Upper lobe of left lung (tissue), 6 donors: ENCODE data around the gene DARS2. TPM values are rescaled to one million over a fixed set of nuclear protein-coding genes. Genes with fewer than 3 reads are reported as not detected.
"Not testable (repeated sequence)": the region's sequence is repeated elsewhere in the genome, so short reads cannot be mapped to it uniquely, and the experiment has no call there.

Experiments
- ATAC-seq, 2 donors: fragments of 200-7000 bp; cut with Tn5 transposase; one replicate each; pipeline ENCODE4 v1.9.1; 2022; ENCODE audit warnings: mild to moderate bottlenecking in 2 of 2, moderate library complexity in 2 of 2; ENCODE audit not compliant: low FRiP score in 2 of 2
- DNase-seq, 2 donors: peaks; one replicate each; pipeline ENCODE4 v3.0.0-alpha.2; 2019 to 2020
- H3K27ac ChIP-seq, 4 donors: fragments of 200-600 bp; sonication (generic); one replicate each; pipeline ENCODE4 v1.5.1; 2016 to 2019
- H3K27me3 ChIP-seq, 4 donors: fragments of 200-600 bp; sonication (generic); one replicate each; pipeline ENCODE4 v1.5.1; 2017 to 2019
- H3K36me3 ChIP-seq, 4 donors: fragments of 200-600 bp; sonication (generic); one replicate each; pipeline ENCODE4 v1.5.1; 2016 to 2019
- H3K4me1 ChIP-seq, 4 donors: fragments of 200-600 bp; sonication (generic); one replicate each; pipeline ENCODE4 v1.5.1; 2018 to 2019
- H3K4me3 ChIP-seq, 4 donors: fragments of 200-600 bp; sonication (generic); one replicate each; pipeline ENCODE4 v1.5.1; 2017 to 2019; ENCODE audit warnings: mild to moderate bottlenecking in 2 of 4, moderate library complexity in 1 of 4
- H3K9me3 ChIP-seq, 4 donors: fragments of 200-600 bp; sonication (generic); one replicate each; pipeline ENCODE4 v1.5.1; 2018 to 2019
- EP300 ChIP-seq, 4 donors: sonication (generic); formaldehyde crosslinking; IDR thresholded peaks; one replicate each; pipeline ENCODE4 v1.5.1; 2017; ENCODE audit warnings: antibody characterized with exemption in 4 of 4, control low read depth in 2 of 4
- POLR2A ChIP-seq, 4 donors: fragments of 450-650 bp; IDR thresholded peaks; one replicate each; pipeline ENCODE4 v1.5.1; 2016 to 2017; ENCODE audit warnings: antibody characterized with exemption in 4 of 4, mild to moderate bottlenecking in 2 of 4
- POLR2AphosphoS5 ChIP-seq, 2 donors: sonication (generic); formaldehyde crosslinking; IDR thresholded peaks; one replicate each; pipeline ENCODE4 v1.5.1; 2017; ENCODE audit warnings: antibody characterized with exemption in 2 of 2
- WGBS, 2 donors: methylation state at CpG; one replicate each; pipeline ENCODE4 v1.1.5; 2017 to 2018; 5-methylcytosine and 5-hydroxymethylcytosine counted together
- total RNA-seq, 6 donors: library from RNA; depleted of rRNA in 4 of 6; stranded (reverse); fragments of >200 nt in 4 of 6; gene quantifications; one replicate each; pipeline versions ENCODE4 v1.1.0 to v1.2.1, GENCODE V29; 2016 to 2021
- TF ChIP-seq, protein P1 (sequence below), 6 experiments: fragments of 450-650 bp in 4 of 6; fragments of 200-600 bp in 2 of 6; sonication (generic) in 2 of 6; IDR thresholded peaks; one replicate each; pipeline ENCODE4 v1.5.1; 2016 to 2019; ENCODE audit warnings: antibody characterized with exemption in 6 of 6
- donor health status: DM: no; HTN: no; CAD: no; lungs with moderate emphysema.
- donor health status: DM: no; HTN: yes; CAD: no; lungs with severe emphysema.

DARS2 gene
- total RNA-seq, 6 donors from 2014 or later, result 7.3 to 19.1 (median 12.5) TPM

DNA sequence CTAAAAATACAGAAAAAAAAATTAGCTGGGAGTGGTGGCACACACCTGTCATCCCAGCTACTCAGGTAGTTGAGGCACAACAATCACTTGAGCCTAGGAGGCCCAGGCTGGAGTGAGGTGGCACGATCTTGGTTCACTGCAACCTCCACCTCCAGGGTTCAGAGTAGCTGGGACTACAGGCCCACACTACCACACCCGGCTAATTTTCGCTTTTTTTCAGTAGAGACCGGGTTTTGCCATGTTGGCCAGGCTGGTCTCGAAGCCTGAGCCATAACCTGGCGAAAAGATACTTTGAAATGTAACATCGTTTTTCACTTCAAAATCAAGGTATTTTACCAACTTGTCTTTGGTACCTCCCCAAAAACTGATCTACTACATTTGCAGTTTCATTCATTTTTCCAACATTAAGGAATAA, 37.3 kb downstream of the DARS2 start:
- H3K4me1 ChIP-seq, result peaks cover 11 to 20% (median 17%) of the 10 kb centered on the region in 4 donors
- no peaks in the 10 kb centered on the region for H3K9me3 ChIP-seq
- no peaks in the 10 kb centered on the region for H3K27me3 ChIP-seq
- DNase-seq (no peak), ATAC-seq (no peak)
- TF ChIP-seq, protein P1, sequence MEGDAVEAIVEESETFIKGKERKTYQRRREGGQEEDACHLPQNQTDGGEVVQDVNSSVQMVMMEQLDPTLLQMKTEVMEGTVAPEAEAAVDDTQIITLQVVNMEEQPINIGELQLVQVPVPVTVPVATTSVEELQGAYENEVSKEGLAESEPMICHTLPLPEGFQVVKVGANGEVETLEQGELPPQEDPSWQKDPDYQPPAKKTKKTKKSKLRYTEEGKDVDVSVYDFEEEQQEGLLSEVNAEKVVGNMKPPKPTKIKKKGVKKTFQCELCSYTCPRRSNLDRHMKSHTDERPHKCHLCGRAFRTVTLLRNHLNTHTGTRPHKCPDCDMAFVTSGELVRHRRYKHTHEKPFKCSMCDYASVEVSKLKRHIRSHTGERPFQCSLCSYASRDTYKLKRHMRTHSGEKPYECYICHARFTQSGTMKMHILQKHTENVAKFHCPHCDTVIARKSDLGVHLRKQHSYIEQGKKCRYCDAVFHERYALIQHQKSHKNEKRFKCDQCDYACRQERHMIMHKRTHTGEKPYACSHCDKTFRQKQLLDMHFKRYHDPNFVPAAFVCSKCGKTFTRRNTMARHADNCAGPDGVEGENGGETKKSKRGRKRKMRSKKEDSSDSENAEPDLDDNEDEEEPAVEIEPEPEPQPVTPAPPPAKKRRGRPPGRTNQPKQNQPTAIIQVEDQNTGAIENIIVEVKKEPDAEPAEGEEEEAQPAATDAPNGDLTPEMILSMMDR (IDR thresholded peaks at IDR 0.05), result no peak
- H3K36me3 ChIP-seq, result peaks cover 15 to 99% (median 34%) of the 10 kb centered on the region in 4 donors
- no peak overlapping the region for H3K27ac ChIP-seq
- no peak overlapping the region for H3K4me3 ChIP-seq
- WGBS, 2 donors, result 93 to 97% methylated on average over 7 of the region's 7 CpGs

DNA sequence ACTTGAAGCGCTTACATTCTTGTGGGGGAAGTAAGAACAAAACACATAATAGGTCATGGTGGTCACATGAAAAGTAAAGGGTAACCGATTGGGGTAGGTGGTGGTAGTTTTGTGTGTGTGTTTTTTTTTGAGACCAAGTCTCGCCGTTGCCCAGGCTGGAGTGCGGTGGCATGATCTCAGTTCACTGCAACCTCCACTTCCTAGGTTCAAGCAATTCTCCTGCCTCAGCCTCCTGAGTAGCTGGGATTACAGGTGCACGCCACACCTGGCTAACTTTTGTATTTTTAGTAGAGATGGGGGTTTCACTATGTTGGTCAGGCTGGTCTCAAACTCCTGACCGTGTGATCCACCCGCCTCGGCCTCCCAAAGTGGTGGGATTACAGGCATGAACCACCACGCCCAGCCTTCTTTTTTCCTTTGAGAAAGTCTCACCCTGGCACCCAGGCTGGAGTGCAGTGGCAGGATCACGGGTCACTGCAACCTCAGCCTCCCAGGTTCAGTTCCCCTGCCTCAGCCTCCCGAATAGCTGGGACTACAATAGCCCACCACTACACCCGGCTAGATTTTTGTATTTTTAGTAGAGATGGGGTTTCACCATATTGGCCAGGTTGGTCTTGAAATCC, 37.8 kb downstream of the DARS2 start:
- WGBS, 2 donors, result 87 to 90% methylated on average over 13 of the region's 13 CpGs
- not testable (repeated sequence) for H3K9me3 ChIP-seq, H3K27me3 ChIP-seq, H3K4me3 ChIP-seq, DNase-seq, ATAC-seq, H3K27ac ChIP-seq
- Histone ChIP-seq H3K4me1 (peaks cover 15 to 26% (median 21%) of the 10 kb centered on the region in 4 donors), H3K36me3 (peaks cover 15 to 95% (median 34%) of the 10 kb centered on the region in 4 donors)

DNA sequence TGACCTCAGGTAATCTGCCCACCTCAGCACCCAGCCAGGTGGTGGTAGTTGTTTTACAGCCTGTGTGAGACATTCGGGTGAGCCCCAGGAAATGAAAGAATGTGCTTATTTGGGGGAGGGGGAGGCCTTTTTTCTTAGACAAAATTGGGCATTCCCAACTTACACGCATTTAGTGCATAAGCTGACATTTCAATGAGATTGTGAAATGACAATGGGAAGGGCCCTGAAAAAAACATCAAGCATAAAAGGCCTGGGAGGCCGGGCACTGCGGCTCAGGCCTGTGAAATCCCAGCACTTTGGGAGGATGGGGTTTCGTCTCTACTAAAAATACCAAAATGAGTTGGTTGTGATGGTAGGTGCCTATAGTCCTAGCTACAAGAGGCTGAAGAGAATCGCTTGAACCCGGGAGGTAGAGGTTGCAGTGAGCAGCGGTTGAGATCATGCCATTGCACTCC, 38.3 kb downstream of the DARS2 start:
- 65 to 86% methylated on average over 8 of the region's 8 CpGs for WGBS, 2 donors
- no peaks in the 10 kb centered on the region for H3K27me3 ChIP-seq
- H3K4me1 ChIP-seq, result peaks cover 15 to 26% (median 21%) of the 10 kb centered on the region in 4 donors
- peaks cover 15 to 89% (median 31%) of the 10 kb centered on the region in 4 donors for H3K36me3 ChIP-seq
- ATAC-seq, result no peak
- no peaks in the 10 kb centered on the region for H3K9me3 ChIP-seq
- DNase-seq, result no peak
- H3K27ac ChIP-seq, result no peak overlapping the region
- no peak for TF ChIP-seq POLR2A (IDR thresholded peaks at IDR 0.05)
- TF ChIP-seq, protein P1 (IDR thresholded peaks at IDR 0.05), result no peak
- TF ChIP-seq EP300 (IDR thresholded peaks at IDR 0.05), result no peak
- TF ChIP-seq POLR2AphosphoS5 (IDR thresholded peaks at IDR 0.05), result no peak
- H3K4me3 ChIP-seq, result no peak overlapping the region

DNA sequence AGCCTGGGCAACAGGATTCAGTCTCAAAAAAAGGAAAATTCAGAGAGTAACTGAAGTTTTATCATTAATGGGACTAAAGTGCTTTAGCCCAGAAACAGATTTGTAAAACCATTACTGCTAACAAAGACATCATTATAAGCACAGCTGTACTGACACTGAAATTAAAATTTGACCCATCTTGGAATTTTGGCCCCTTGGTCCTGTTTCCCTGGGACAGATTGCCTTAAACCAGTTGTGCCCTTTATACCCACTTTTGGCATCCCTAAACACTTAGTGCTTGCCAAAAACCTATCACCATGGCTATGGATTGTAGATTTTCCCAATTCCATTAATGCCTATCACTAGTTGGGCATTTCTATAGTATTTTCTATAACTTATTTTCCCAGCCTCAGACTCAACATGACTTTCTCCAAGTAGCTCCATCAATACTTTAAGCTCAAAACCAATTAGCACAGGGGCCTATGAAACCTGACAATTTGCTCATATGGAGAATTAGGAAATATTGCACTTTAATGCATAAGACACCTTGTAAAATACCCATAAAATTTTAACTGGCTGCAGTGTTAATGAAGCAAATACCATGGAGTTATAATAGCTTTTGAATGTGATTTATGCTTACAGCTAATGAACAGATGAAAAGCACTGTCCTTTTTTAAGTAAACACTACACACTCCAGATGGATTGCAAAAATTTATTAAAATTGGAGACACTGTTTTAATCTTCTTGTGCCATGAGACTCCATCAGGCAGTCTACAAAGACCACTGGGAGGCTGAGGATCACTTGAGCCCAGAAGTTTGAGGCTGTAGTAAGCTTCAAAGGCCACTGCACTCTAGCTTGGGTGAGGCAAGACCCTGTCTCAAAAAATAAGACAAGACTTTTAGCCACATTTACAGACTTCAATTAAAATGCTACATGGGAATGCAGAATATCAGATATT, 39.0 kb downstream of the DARS2 start:
- H3K27me3 ChIP-seq, result no peaks in the 10 kb centered on the region
- H3K4me1 ChIP-seq, result peaks cover 15 to 26% (median 21%) of the 10 kb centered on the region in 4 donors
- H3K9me3 ChIP-seq, result no peaks in the 10 kb centered on the region
- H3K4me3 ChIP-seq, result no peak overlapping the region
- ATAC-seq (no peak), DNase-seq (no peak)
- H3K36me3 ChIP-seq, result peaks cover 15 to 82% (median 30%) of the 10 kb centered on the region in 4 donors
- no peak overlapping the region for H3K27ac ChIP-seq
- TF ChIP-seq, protein P1 (IDR thresholded peaks at IDR 0.05), result no peak
- TF ChIP-seq EP300 (IDR thresholded peaks at IDR 0.05) (no peak), POLR2AphosphoS5 (IDR thresholded peaks at IDR 0.05) (no peak), POLR2A (IDR thresholded peaks at IDR 0.05) (no peak)

DNA sequence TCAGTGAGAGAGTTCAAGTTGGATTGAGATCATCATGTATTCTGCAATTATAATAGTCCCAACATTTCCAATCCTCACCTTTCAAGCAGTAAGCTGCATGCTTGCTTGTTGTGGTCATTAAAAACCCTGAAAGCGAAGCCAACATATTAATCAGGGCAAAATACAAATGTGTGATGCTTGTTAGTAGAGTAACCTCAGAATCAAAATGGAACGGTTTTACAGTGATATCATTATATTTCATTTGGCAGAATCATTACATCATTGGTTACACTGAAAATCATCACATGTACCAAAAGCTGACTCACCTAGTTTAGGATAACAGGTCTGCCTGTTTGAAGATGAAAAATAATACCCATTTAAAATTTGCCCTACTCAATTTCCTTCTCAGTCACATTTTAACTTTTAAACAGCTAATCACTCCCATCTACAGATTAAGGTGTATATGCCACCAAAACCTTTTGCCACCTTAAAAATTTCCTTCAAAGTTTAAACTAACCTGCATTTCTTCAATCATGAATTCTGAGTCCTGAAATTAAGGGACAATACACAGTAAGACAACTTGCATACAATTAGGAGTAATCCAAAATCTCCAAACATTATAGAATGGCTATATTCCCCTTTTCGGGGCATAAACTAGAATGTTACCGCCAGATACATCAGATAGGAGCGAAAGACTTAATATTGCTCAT, 39.9 kb downstream of the DARS2 start:
- no peak for DNase-seq
- no peaks in the 10 kb centered on the region for H3K27me3 ChIP-seq
- WGBS, 2 donors, result 86 to 91% methylated on average over 5 of the region's 5 CpGs
- H3K4me3 ChIP-seq, result peak overlapping the region in 1 of 4 donors; percentile 16
- H3K9me3 ChIP-seq, result no peaks in the 10 kb centered on the region
- no peak overlapping the region for H3K27ac ChIP-seq
- no peak for TF ChIP-seq POLR2AphosphoS5 (IDR thresholded peaks at IDR 0.05)
- peaks cover 15 to 74% (median 29%) of the 10 kb centered on the region in 4 donors for H3K36me3 ChIP-seq
- ATAC-seq, result no peak
- peaks cover 20 to 33% (median 27%) of the 10 kb centered on the region in 4 donors for H3K4me1 ChIP-seq
